CD4-positive, CD25-positive, alpha-beta regulatory T cell (primary cell): Measurements from ENCODE around the gene QPRT. TPM values are rescaled to one million over a fixed set of nuclear protein-coding genes. Genes with fewer than 3 reads are reported as not detected.

Experiments used
- ATAC-seq, 2 donors: fragments of 150-1000 bp; cut with Tn5 transposase; one replicate each; pipeline ENCODE4 v1.10.0; 2021; ENCODE audit warnings: low read depth in 2 of 2, moderate number of reproducible peaks in 2 of 2, moderate library complexity in 1 of 2
- DNase-seq, 3 donors: peaks; one replicate each; pipeline versions ENCODE4 v3.0.0 to v3.0.0-alpha.2; 2012 to 2022; ENCODE audit warnings: mixed read lengths in 1 of 3
- H3K27ac ChIP-seq: one replicate; pipeline ENCODE4 v1.7.0; 2013; ENCODE audit warnings: mild to moderate bottlenecking, low read length; ENCODE audit not compliant: insufficient read depth, poor library complexity, severe bottlenecking
- H3K27me3 ChIP-seq: one replicate; pipeline ENCODE4 v1.7.0; 2013; ENCODE audit warnings: low read length; ENCODE audit not compliant: control insufficient read depth, insufficient read depth
- H3K36me3 ChIP-seq: one replicate; pipeline ENCODE4 v1.7.0; 2013; ENCODE audit warnings: mild to moderate bottlenecking, low read length, moderate library complexity; ENCODE audit not compliant: control insufficient read depth, insufficient read depth
- H3K4me1 ChIP-seq: 2 replicates; pipeline ENCODE4 v1.7.0; 2013; ENCODE audit warnings: mild to moderate bottlenecking, low read length; ENCODE audit not compliant: insufficient read depth, control insufficient read depth, poor library complexity, severe bottlenecking
- H3K4me3 ChIP-seq: one replicate; pipeline ENCODE4 v1.7.0; 2013; ENCODE audit warnings: low read depth, mild to moderate bottlenecking, low read length, moderate library complexity
- H3K9me3 ChIP-seq, 2 experiments: 1 replicate in 1 of 2; 2 replicates in 1 of 2; pipeline ENCODE4 v1.7.0; 2013; ENCODE audit warnings: low read length in 2 of 2, mild to moderate bottlenecking in 1 of 2, moderate library complexity in 1 of 2; ENCODE audit not compliant: control insufficient read depth in 2 of 2
- H3K27ac Mint-ChIP-seq, 3 donors: one replicate each; pipeline ENCODE4 v1.8.0; 2020 to 2022; ENCODE audit warnings: mild to moderate bottlenecking in 3 of 3, mixed read lengths in 3 of 3, moderate library complexity in 2 of 3
- H3K27me3 Mint-ChIP-seq: one replicate; pipeline ENCODE4 v1.8.0; 2022; ENCODE audit warnings: mild to moderate bottlenecking, mixed read lengths
- H3K36me3 Mint-ChIP-seq: one replicate; pipeline ENCODE4 v1.8.0; 2020; ENCODE audit warnings: mixed read lengths
- H3K4me1 Mint-ChIP-seq, 4 donors: one replicate each; pipeline ENCODE4 v1.8.0; 2020 to 2022; ENCODE audit warnings: mixed read lengths in 4 of 4, mild to moderate bottlenecking in 1 of 4
- H3K4me3 Mint-ChIP-seq, 4 donors: one replicate each; pipeline ENCODE4 v1.8.0; 2020 to 2022; ENCODE audit warnings: mild to moderate bottlenecking in 4 of 4, mixed read lengths in 4 of 4, moderate library complexity in 3 of 4
- H3K9me3 Mint-ChIP-seq, 7 donors: one replicate each; pipeline ENCODE4 v1.8.0; 2020 to 2022; ENCODE audit warnings: mixed read lengths in 7 of 7, mild to moderate bottlenecking in 3 of 7, moderate library complexity in 2 of 7
- polyA plus RNA-seq, 4 donors: library from polyadenylated mRNA; unstranded; fragments of 300-500 nt; fragmentation: Illumina TruSeq; gene quantifications; one replicate each; pipeline ENCODE4 v1.2.3, GENCODE V29; 2021
- total RNA-seq: library from RNA; stranded (reverse); gene quantifications from one replicate; pipeline ENCODE4 v1.2.3, GENCODE V29; 2022

QPRT gene
- total and polyA plus RNA-seq, 5 donors from 2014 or later: 0.53 to 2.4 (median 0.72) TPM

- no peak overlapping the region for H3K4me3 Mint-ChIP-seq
- H3K9me3 Mint-ChIP-seq: no peaks in the 10 kb centered on the region
- Histone ChIP-seq H3K36me3 (peaks cover 6% of the 10 kb centered on the region), H3K4me3 (no peak overlapping the region), H3K9me3 (no peaks in the 10 kb centered on the region), H3K4me1 (peaks cover 4% of the 10 kb centered on the region), H3K27me3 (no peaks in the 10 kb centered on the region), H3K27ac (no peak overlapping the region)
- DNase-seq: no peak
- no peak for ATAC-seq
- peaks cover 0 to 27% (median 16%) of the 10 kb centered on the region in 4 donors for H3K4me1 Mint-ChIP-seq
- H3K36me3 Mint-ChIP-seq: peaks cover 8% of the 10 kb centered on the region
- H3K27me3 Mint-ChIP-seq: no peaks in the 10 kb centered on the region
- H3K27ac Mint-ChIP-seq: peak overlapping the region in 1 of 3 donors; percentile 68
Observed at GRCh38 chr16:29674188-29674587, 4.8 kb upstream of the QPRT start.

GRCh38 chr16:29675811-29676643, 3.0 kb upstream of the QPRT start:
- peaks cover 6% of the 10 kb centered on the region for H3K36me3 ChIP-seq
- H3K27me3 Mint-ChIP-seq: no peaks in the 10 kb centered on the region
- H3K4me3 ChIP-seq: no peak overlapping the region
- H3K4me3 Mint-ChIP-seq: no peak overlapping the region
- peaks cover 0 to 34% (median 17%) of the 10 kb centered on the region in 4 donors for H3K4me1 Mint-ChIP-seq
- peaks cover 18% of the 10 kb centered on the region for H3K4me1 ChIP-seq
- no peaks in the 10 kb centered on the region for H3K9me3 Mint-ChIP-seq
- no peaks in the 10 kb centered on the region for H3K9me3 ChIP-seq
- H3K27ac Mint-ChIP-seq: peak overlapping the region in 2 of 3 donors; percentile 17 to 90
- peaks cover 4% of the 10 kb centered on the region for H3K36me3 Mint-ChIP-seq
- DNase-seq: peak in 1 of 3 donors; percentile 60
- H3K27ac ChIP-seq: no peak overlapping the region
- H3K27me3 ChIP-seq: no peaks in the 10 kb centered on the region
- peak; percentile 50 to 54 for ATAC-seq

- H3K4me3 ChIP-seq: no peak overlapping the region
- DNase-seq (no peak), ATAC-seq (no peak)
- Mint-ChIP-seq H3K4me3 (no peak overlapping the region), H3K36me3 (no peaks in the 10 kb centered on the region), H3K27ac (peak overlapping the region; percentile 29 to 80 (median 42)), H3K9me3 (no peaks in the 10 kb centered on the region), H3K4me1 (peaks cover 0 to 33% (median 15%) of the 10 kb centered on the region in 4 donors), H3K27me3 (no peaks in the 10 kb centered on the region)
- no peaks in the 10 kb centered on the region for H3K9me3 ChIP-seq
- no peaks in the 10 kb centered on the region for H3K36me3 ChIP-seq
- H3K27ac ChIP-seq: no peak overlapping the region
- H3K27me3 ChIP-seq: no peaks in the 10 kb centered on the region
- H3K4me1 ChIP-seq: peaks cover 18% of the 10 kb centered on the region
Observed at GRCh38 chr16:29676989-29677785, 1.8 kb upstream of the QPRT start.

- Histone ChIP-seq H3K4me1 (peaks cover 18% of the 10 kb centered on the region), H3K36me3 (no peaks in the 10 kb centered on the region), H3K27ac (peak overlapping the region; percentile 53), H3K9me3 (no peaks in the 10 kb centered on the region), H3K4me3 (no peak overlapping the region), H3K27me3 (no peaks in the 10 kb centered on the region)
- H3K27me3 Mint-ChIP-seq: no peaks in the 10 kb centered on the region
- no peak for DNase-seq
- peak overlapping the region in 2 of 3 donors; percentile 84 to 88 for H3K27ac Mint-ChIP-seq
- H3K9me3 Mint-ChIP-seq: no peaks in the 10 kb centered on the region
- H3K4me1 Mint-ChIP-seq: peaks cover 0 to 28% (median 12%) of the 10 kb centered on the region in 4 donors
- peak overlapping the region in 2 of 4 donors; percentile 73 to 78 for H3K4me3 Mint-ChIP-seq
- no peaks in the 10 kb centered on the region for H3K36me3 Mint-ChIP-seq
- no peak for ATAC-seq
Observed at GRCh38 chr16:29680180-29680598, 1.2 kb downstream of the QPRT start.

GRCh38 chr16:29683543-29684090, 4.6 kb downstream of the QPRT start:
- Mint-ChIP-seq H3K4me3 (no peak overlapping the region), H3K27me3 (no peaks in the 10 kb centered on the region), H3K27ac (no peak overlapping the region), H3K4me1 (peaks cover 0 to 32% (median 13%) of the 10 kb centered on the region in 4 donors), H3K9me3 (no peaks in the 10 kb centered on the region), H3K36me3 (no peaks in the 10 kb centered on the region)
- Histone ChIP-seq H3K27me3 (no peaks in the 10 kb centered on the region), H3K4me3 (no peak overlapping the region), H3K36me3 (no peaks in the 10 kb centered on the region), H3K27ac (no peak overlapping the region), H3K9me3 (no peaks in the 10 kb centered on the region), H3K4me1 (peaks cover 18% of the 10 kb centered on the region)
- DNase-seq (no peak), ATAC-seq (no peak)

- Histone ChIP-seq H3K4me1 (peaks cover 9% of the 10 kb centered on the region), H3K27me3 (no peaks in the 10 kb centered on the region), H3K4me3 (no peak overlapping the region), H3K9me3 (no peaks in the 10 kb centered on the region), H3K36me3 (no peaks in the 10 kb centered on the region), H3K27ac (no peak overlapping the region)
- no peaks in the 10 kb centered on the region for H3K27me3 Mint-ChIP-seq
- no peak overlapping the region for H3K4me3 Mint-ChIP-seq
- H3K27ac Mint-ChIP-seq: no peak overlapping the region
- peaks cover 0 to 25% (median 9%) of the 10 kb centered on the region in 4 donors for H3K4me1 Mint-ChIP-seq
- H3K36me3 Mint-ChIP-seq: no peaks in the 10 kb centered on the region
- no peak for DNase-seq
- no peak for ATAC-seq
- H3K9me3 Mint-ChIP-seq: no peaks in the 10 kb centered on the region
Observed at GRCh38 chr16:29684679-29685078, 5.7 kb downstream of the QPRT start.

GRCh38 chr16:29686740-29687332, 7.9 kb downstream of the QPRT start:
- Histone ChIP-seq H3K4me1 (peaks cover 3% of the 10 kb centered on the region), H3K9me3 (no peaks in the 10 kb centered on the region), H3K4me3 (no peak overlapping the region), H3K36me3 (no peaks in the 10 kb centered on the region), H3K27ac (no peak overlapping the region), H3K27me3 (no peaks in the 10 kb centered on the region)
- peak overlapping the region in 2 of 3 donors; percentile 69 to 78 for H3K27ac Mint-ChIP-seq
- DNase-seq (no peak), ATAC-seq (no peak)
- H3K36me3 Mint-ChIP-seq: no peaks in the 10 kb centered on the region
- no peaks in the 10 kb centered on the region for H3K9me3 Mint-ChIP-seq
- peaks cover 0 to 14% (median 7%) of the 10 kb centered on the region in 4 donors for H3K4me1 Mint-ChIP-seq
- H3K27me3 Mint-ChIP-seq: no peaks in the 10 kb centered on the region
- H3K4me3 Mint-ChIP-seq: no peak overlapping the region
